GM18507 (cell line): ENCODE results near the gene HILPDA.

Source experiments
- DNase-seq: peaks from one replicate; pipeline ENCODE4 v3.0.0; 2011; ENCODE audit warnings: low read depth; ENCODE audit not compliant: insufficient read length; ENCODE audit errors: extremely low spot score
- FAIRE-seq: peaks from 2 replicates; lab custom pipeline; 2011; peaks lifted over from hg19 to GRCh38; lab: Jason Lieb, UNC

The HILPDA gene, protein sequence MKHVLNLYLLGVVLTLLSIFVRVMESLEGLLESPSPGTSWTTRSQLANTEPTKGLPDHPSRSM

DNA sequence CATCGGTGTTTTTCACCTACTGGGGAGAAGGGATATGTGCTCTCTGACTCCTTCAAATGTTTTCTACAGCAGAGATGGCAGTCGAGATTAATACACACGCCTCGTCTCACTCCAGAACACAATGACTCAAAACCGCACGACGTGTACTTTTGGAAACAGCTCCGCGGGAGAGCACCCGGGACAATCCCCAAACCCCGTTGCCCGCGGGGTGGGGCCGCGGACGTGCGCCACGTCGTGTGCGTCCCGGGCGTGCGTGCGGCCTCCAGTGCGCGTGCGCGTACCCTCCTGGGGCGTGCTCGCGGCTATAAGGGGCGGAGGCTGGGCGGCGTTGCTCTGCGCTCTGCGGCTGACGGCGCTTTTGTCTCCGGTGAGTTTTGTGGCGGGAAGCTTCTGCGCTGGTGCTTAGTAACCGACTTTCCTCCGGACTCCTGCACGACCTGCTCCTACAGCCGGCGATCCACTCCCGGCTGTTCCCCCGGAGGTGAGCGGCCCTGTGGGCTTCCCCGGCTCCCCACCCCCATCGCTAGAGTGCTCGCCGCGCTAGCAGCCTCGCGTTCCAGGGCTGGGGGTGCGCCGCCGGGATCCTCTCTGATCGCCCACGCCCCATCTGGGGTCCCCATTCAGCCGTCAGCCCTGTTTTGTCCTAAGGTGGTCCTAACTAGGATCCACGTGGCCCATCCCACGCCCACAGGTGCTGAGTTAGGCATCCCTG lies at the start of gene HILPDA:
Gene HILPDA (plus strand): TSS at position 336 of the 712 bp plus-strand sequence. CDS start 1,391 bp downstream, outside the sequence.
- DNase-seq, result peak; percentile 95
- FAIRE-seq, result peak; percentile 88

DNA sequence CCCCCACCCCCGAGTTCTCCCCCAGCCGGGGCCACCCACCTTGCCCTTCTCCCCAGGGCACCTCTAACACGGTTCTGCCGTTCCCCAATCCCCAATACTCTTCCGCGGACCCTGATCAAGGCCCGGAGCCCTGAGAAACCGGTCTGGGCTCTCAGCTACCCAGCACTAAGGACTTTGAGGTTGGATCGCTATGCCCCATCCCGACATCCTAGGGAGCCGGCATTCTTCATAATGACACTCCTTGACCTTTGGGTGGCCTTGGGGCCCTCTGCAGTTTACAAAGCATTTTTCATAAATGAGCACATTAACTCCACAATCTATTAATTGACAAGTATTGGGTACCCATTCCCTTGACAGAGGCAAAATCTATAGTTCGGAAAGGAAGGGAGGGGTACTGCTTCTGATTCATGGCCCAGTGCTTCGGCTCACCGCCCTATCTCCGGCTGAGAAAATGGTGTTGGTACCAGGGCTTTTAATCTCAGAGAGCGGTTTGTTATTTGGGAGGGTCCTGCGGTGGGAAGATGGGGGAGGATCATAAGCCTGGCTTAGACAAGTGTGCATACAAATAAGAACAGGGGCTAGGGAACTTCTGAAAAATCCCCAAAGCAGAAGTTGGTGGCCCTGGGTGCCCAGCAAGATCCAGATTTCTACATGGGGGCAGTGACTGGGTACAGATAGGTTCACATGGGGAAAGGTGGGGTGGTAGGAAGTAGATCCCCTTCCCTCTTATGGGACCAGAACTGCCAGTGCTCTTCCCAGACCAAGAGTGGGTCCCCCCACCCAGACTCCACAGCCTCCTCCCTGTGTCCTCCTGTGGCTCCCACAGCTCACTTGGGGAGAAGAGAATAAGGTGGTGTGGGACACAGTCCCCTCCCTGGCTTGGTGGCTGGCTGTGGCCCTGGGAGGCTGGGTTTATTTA lies 49.1 kb upstream of the HILPDA start:
- no peak for DNase-seq
- FAIRE-seq, result no peak

DNA sequence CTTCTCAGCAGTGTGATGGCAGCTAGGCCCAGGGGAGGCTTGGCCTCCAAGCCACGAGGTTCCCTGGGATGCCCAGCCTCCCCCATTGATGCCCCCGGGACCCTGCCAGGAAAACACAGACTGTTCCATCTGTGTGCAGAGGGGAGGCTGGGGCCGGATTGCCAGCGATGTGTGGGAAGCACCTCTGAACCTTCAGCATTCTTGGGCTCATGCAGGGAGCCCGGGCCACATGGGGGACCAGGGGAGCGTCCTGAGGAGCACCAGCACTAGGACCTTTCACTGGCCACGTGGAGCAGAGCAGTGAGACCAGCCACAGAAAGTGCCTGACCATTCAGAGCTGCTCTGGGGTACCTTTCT lies 48.5 kb upstream of the HILPDA start:
- FAIRE-seq, result no peak
- DNase-seq, result no peak

DNA sequence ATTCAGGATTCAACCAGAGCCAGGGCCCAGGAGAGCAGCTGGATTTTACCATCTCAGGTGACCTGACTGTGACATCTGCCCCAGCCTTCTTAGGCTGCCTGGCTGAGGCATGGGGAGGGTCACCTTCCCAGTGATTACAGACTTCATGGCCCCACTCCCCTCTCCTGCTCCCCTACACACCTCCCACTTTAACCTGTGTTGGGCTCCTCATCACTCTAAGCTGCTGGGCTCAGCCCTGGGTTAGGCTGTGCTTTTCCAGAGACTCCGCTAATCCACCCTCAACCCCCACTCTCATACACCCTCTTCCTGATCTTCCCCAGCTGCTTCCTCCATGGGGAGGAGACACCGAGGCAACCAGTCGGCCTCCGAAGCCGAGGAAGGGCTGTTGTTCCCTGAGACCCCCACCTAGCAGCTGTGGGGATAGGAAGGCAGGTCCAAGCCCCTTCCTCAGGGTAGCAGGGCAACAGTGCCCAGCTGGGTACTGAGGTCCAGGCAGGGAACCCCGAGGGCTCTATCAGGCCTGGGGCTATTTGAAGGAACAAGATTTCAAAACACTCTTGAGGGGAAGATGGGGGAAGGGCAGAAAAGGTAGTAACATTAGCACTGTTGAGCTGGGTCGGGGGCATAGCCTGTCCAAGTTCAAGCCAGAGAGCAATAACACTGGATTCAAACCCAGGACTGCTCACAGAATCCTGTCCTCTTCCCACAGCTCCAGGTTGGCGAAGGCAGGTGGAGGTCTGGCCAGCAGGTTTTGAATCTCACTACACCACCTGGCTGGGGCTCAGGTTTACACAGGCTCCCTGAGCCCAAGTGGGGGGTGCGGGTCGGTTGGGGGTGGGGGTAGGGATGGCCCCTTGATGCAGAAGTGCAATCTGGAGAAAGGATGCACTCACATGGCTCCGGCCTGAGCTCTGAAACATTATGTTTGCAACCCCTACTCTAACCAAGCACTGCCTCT lies 47.6 kb upstream of the HILPDA start:
- DNase-seq (no peak), FAIRE-seq (no peak)

DNA sequence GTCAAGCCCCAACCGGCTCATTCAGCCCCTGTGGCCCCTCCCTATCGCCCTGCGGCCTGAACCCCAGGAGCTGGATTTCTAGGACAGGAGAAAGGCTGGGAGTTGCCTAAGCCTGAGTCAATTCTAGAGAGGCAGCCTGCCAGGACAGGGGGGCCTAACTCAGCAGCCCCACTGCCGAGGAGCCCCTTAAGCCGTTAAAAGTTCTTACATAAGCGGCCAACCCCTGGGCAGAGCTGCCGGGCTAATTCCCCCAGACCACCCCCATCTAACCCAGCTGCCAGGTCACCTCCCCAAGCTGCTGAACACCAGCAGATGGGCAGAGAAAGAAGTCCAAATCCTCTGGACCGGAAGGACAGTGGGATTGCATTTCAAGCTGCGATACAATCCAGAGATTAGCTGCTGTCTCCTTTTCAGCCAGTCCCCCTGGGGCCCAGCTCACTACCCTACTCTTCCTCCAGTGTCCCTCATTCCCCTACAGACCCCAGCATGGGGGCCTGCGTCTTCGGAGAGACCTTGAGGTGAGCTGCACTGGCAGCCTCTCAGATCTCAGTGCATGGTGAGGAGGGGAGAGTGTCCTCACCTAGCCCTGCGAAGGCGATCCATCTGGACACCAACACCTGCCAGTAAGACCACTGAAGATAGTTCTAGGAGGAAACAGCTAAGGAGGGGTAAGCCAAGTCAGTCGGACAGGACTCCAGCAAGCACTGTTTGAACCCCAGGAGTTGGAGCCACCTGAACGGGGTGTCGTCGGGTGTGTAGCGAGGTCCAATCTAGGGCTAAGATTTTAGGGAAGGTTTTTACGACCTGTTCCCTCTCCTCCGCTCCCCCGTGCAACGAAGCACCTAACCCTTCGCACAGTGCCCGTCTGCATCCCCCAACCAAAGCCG lies 46.7 kb upstream of the HILPDA start:
- peak; percentile 12 for FAIRE-seq
- no peak for DNase-seq

DNA sequence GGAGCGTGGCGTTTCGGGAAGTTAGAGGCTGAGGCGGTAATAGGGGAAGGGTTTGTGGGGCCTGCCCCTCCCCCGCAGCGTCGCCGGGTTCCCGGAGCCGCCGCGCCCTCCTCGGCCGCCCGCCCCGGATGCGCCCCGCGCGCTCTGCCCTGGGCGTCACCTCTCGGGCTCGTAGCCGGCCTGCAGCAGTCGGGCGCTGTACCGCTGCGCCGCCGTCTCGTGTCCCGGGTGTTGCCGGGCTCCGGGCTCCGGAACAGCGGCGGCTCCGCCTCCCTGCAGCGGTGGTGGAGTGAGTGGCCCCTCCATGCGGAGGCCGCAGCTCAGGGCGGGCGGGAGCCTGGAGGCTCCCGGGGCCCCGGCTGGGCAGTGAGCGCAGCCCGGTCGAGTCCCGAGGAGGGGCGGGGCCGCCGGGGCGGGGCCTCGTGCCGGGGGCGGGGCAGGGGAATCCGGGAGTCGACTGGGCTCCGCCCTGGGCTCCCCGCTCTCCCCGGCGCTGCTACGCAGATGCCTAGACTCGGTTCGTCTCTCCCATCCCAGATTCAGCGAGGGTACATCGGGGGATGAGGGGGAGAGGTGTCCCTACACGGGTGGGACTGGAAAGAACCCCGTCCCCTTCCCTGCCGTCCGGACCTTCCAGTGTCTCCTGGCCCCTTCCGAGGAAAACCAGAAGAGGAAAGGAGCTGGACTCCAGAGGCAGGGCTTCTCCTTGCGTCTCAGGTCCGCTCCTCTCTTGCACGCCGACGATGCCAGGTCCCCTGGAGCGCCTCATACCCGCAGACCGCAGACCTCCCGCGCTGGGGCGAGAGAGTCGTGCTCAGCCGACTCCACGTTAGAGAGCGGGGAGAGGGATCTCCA lies 45.9 kb upstream of the HILPDA start, which contains the start of gene IMPDH1:
Gene IMPDH1 (minus strand): TSS at position 387 of the 855 bp plus-strand sequence. CDS start 81 bp downstream, at position 306.
- peak; percentile 52 for FAIRE-seq

DNA sequence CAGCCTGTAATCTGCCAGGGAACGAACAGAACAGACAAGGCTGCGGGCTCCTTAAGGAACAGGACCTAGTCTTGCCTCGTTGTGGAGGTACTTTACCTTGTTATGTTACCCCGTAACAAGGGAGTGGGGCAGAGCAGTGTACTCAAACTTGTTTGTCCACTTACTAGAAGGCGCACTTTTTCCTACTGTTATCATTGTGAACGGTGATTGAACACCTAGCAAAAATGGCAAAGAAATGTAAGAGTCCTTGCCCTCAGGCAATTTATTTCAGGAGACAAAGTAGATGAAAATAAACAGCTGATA lies 45.3 kb upstream of the HILPDA start:
- FAIRE-seq, result no peak

More for the DNA sequence above, 45.9 kb upstream of the HILPDA start, which contains the start of gene IMPDH1:
- peak; percentile 91 for DNase-seq

DNA sequence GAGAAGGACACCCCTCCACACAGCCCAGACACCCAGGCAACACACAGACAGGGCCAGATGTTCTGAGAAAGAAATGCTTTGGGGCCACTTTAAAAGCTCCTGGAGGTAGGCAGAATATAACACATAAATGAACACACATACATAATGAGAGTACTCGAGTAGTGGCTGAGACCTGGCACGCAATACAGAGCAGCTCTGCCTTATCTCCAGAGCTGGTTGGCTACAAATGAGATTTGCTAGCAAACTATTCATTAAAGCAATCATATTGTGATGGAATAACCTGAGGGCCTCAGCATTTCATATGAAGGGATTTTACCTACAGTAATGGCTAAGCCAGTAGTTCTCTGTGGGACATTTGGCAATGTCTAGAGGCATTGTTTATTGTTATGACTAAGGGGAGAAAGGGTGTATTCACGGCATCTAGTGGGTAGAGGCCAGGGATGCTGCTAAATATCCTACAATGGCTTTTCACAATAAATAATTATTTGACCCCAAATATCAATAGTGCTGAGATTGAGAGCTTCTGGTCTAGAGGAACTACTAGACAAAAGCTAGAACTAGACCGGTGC lies 40.4 kb upstream of the HILPDA start:
- DNase-seq (no peak), FAIRE-seq (no peak)

More for the DNA sequence above, 45.3 kb upstream of the HILPDA start:
- no peak for DNase-seq

DNA sequence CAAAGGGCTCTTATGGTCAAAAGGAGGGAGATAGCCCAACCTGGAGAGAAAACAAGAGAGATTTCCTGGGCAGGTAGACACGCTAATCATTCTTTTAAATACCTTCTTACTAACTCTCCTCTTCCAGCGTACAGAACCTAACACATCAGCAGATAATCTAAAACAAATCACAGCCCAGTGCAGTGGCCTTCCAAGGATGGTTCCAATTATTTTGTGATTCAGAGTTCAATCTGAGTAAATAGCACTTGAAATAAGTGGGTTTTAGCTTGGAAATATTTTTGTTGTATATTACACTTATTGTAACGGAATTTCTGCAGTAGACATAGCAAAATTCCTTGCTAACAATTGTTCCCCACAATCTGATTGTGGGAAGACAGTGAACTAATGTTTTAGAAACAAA lies 38.6 kb upstream of the HILPDA start:
- FAIRE-seq, result no peak
- no peak for DNase-seq

DNA sequence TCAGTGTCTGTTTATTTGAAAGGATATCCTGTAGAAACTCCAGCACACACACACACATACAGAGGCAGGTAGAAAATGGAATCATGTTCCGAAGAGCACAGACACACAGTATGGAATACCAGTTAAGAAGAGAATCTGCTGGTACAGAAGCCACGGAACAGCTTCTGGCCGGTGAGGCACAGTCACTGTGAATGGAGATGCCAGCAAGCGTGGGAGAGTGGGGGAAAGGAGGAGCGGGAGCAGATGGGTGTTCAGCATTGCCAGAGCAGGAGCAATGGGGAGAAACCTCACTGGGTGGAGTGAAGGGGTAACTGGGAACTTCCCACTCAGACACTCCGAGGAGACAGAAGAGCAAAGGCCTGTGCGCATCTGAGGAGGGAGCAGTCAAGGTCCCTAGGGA lies 36.4 kb upstream of the HILPDA start:
- DNase-seq, result no peak
- no peak for FAIRE-seq

DNA sequence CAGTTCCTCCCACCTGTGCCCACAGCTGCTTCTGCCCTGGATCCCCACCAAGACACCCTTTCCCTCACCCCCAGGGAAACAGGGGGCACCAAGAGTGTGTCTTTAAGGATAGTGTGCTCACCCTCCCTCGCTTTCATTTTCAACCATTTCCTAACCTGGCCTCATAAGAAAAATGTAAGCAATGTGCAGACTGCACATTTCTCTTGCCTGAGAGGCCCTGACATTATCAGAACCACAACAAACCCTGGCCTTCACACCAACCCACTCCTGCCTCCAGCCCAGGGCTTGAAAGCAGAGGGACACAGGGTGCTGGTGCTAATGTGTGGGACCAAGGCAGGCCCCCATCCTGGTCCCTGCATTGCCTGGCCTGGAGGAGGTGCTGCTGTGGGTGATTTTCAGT lies 34.9 kb upstream of the HILPDA start:
- no peak for FAIRE-seq
- no peak for DNase-seq

DNA sequence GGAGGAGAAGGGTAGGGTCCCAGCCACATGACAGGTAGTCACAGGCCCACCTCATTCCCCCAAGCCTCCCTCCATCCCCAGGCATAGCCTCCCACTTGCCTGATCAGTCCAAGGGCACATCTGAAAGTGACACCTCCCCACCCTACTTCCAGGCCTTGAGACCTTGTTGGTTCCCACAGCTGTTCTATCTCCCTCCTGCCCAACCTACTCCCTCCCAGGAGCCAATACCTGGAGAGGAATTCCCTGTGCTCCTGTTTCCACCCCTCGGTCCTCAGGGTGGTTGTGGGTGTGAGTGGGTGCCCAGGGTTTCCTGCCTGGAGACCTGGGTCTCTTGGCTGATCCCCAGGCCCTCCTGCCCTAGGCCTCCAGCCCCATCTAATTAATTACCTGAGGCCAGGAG lies 34.3 kb upstream of the HILPDA start:
- DNase-seq (no peak), FAIRE-seq (no peak)

DNA sequence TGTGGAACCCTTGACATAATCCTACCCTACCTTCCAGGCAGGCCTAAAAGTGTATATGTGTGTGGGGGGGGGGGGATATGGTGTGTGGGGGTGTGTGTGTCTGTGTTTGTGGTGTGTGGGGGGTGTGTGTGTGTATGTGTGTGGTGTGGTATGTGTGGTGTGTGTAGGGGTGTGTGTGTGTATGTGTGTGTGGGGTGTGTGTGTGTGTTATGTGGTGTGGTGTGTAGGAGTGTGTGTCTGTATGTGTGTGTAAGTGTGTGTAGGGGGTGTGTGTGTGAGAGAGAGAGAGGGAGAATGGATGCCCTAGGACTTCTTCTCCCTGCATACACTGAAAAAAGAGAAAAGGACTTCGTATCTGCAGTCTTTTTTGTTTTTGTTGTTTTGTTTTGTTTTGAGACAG lies 33.6 kb upstream of the HILPDA start:
- DNase-seq (no peak), FAIRE-seq (no peak)

DNA sequence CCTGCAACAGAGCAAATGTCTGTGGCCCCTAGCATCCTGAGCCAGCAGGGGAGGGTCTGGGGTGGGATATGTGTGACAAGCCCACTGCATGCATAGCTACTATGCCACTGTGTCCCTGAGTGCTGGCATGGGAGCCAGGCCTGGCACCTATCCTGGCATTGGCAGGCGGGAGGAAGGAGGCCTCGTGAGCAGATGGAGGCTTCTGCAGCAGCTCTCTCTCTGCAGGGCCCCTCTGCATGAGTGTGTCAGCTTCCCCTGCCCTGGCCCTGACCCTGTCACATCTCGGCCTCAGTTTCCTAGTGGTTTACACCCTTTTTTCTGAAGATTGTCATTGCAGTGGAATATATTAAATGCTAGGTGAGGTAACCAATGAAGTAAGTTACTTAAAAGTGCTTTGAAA lies 32.8 kb upstream of the HILPDA start:
- FAIRE-seq (no peak), DNase-seq (no peak)

DNA sequence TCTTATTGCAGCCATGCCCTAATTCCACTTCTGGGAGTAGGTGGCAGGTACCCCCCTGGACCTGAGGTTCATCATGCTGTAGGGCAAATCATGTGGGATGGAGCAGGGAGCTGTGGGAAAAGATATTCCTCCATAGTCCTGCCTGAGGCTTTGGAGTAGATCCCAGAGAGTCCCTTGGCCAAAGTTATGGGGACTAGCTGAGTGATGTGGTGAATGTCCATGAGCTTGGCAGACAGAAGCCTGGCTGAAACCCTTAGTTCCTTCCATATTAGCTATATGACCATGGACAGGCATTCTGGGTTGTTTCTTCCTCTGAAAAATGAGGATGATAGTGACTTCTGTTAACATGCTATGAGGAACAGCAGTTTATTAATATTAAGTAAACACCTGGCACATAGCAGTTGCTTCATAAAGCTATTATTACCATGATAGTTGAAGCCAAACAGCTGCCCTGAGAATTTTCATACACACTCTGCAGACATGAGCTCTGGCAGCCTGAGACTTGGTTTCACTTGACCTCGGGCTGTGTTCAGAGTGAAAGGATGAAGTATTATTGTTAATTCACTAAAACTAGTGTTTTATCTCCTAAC lies 30.9 kb upstream of the HILPDA start:
- FAIRE-seq (no peak), DNase-seq (no peak)

DNA sequence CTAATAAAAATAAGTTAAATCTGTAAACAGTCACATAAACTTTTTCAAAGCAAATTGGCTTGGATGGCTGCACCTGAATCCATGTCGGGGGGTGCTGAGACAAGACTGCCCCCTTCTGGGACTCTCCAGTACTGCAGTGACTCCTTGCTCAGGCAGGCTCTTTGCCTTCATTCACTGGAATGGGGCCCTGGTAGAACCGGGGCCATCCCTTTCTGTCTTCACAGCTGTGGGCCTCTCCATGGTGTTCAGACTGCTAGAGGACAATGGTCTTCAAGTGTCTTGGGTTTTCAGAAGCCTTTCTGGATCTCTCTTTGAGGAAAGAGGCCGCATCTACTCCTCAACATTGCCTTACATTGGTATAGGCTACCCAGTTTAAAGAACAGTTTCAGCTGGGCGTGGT lies 29.8 kb upstream of the HILPDA start:
- DNase-seq, result no peak
- FAIRE-seq, result no peak

DNA sequence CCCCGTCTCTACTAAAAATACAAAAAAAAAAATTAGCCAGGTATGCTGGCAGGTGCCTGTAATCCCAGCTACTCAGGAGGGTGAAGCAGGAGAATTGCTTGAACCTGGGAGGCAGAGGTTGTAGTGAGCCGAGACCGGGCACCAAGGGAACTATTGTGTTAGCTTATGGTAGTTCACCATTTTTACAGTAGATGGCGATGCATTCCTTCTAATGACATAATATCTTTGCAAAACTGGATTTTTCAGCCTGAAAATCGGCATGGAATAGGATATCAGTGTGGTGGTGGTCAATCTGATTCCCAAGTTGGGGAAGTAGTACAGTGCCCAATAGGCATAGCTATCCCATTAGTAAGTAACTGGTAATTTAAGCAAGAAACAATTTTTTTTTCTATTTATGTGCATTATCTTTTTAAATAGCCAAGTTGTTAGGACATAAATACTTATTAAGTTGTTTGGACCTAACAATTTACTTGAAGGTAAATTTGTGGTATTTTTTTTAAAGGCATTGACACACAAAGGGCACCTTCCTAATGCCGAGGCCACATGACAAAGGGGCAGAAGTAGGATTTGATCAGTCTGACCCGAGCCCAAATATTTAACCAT lies 28.3 kb upstream of the HILPDA start:
- DNase-seq (no peak), FAIRE-seq (peak; percentile 39)
